GM12801 (cell line): ENCODE measurements around the gene ILF3.

ENCODE experiments used
- TF ChIP-seq, protein P1 (sequence below): IDR thresholded peaks from one replicate; pipeline ENCODE4 v1.5.1; 2011; ENCODE audit warnings: control low read depth; ENCODE audit not compliant: insufficient read length; ENCODE audit errors: extremely low read depth

Gene ILF3

DNA sequence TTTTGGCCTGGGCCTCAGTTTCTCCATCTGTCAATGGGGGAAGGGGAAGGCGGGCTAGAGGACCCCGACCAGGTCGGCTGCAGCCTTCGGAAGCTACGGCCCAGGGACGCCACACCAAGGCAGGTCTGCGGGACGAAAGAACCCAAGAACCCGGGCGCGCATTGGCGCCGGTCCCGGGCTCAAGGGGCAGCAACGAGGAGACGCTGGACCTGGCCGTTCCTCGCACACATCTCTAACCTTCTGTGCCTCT lies 739 bp upstream of the ILF3 start:
- TF ChIP-seq, protein P1, sequence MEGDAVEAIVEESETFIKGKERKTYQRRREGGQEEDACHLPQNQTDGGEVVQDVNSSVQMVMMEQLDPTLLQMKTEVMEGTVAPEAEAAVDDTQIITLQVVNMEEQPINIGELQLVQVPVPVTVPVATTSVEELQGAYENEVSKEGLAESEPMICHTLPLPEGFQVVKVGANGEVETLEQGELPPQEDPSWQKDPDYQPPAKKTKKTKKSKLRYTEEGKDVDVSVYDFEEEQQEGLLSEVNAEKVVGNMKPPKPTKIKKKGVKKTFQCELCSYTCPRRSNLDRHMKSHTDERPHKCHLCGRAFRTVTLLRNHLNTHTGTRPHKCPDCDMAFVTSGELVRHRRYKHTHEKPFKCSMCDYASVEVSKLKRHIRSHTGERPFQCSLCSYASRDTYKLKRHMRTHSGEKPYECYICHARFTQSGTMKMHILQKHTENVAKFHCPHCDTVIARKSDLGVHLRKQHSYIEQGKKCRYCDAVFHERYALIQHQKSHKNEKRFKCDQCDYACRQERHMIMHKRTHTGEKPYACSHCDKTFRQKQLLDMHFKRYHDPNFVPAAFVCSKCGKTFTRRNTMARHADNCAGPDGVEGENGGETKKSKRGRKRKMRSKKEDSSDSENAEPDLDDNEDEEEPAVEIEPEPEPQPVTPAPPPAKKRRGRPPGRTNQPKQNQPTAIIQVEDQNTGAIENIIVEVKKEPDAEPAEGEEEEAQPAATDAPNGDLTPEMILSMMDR = no peak

DNA sequence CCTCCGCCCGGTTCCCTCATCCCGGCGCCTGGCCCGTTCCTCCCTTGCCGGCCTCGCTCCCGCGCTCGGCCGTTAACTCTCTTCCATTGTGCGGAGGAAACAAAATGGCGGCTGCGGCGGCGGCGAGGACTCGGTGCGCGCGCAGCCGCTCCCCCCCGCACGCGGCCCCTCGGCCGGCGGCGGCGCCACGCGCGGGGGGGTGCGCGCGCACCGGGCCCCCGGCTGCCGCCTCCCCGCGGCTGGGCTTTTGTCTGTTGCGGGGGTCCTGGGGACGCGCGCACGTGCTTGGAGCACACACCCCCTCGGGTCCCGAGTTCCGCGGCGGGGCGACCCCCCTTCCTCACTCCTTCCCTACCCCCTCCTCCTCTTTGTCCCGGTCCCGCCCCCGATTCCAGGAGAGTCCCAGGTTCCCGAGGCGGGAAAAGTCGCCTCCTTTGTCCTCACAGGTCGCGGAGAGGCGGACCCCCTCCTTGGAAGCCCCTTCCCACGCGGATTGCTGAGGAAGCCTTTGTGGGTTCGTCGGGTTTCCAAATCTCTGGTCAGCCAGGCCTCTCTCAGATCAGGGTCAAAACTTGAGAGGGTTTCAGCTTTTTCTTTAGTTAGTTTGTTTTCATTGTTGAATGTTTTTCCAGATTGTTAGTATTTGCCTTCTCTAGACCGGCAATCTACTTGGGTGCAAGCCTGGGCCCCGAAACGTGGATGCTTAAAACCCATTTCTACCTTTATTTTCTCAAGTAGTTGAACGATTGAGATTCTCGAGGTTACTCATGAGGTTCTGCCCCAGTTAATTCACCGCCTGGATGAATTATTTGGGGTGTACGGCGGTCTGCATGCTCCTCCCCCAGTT lies 687 bp downstream of the ILF3 start:
- TF ChIP-seq, protein P1 = no peak

DNA sequence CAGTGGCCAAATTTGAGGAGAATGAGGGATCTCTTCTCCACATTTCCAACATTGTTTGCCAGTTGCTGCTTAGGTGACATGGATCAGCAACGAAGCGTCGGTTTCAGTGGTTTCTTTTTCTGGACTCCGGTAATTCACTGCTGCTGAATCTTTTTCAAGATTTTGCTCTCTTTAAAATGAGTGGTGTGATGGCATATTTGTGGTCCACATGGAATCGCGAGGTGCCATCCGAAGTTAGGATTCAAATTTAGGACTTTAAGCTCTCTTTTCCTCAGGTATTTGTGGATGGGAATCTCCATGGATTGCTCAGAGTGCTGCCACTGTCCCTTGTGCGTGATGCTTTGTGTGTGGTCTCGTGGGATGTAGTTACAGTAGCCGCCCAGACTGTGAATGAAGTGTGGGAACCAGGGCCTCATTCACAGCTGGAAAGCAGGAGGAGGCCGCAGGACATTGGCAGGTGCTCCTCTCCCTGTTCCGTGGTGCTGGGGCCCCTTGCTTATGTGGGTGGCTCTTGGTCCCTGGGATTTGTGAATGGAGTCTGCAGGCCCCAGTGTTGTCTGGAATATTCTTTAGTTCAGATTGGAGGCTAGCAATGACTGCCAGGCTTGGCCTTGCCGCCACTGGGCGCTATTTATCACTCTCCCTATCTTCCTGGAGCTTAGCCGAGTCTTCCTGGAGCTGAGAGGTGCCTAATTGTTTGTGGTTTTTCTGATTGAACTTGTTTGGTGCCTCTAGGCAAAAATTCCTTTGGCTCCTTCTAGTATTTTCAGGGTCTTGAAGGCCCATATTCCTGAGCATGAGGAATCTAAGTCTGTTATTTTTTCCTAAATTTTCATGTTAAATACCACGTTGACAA lies 1.5 kb downstream of the ILF3 start:
- TF ChIP-seq, protein P1 = no peak

DNA sequence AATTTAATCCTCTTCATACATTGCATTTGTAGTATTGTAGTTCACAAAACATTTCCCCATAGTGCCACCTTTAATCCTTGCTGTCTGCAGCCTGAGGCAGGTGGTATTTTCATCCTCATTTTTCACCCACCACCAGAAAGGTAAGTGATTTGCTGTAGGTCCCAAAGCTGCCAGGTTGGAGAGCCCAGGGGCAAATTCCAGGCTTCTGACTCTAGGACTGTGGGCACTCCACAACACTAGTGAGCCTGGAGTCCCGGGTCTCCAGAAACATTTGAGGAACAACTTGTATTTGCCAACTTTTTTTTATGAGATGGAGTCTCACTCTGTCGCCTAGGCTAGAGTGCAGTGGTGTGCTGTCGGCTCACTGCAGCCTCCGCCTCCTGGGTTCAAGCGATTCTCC lies 6.2 kb downstream of the ILF3 start:
- TF ChIP-seq, protein P1 = no peak

DNA sequence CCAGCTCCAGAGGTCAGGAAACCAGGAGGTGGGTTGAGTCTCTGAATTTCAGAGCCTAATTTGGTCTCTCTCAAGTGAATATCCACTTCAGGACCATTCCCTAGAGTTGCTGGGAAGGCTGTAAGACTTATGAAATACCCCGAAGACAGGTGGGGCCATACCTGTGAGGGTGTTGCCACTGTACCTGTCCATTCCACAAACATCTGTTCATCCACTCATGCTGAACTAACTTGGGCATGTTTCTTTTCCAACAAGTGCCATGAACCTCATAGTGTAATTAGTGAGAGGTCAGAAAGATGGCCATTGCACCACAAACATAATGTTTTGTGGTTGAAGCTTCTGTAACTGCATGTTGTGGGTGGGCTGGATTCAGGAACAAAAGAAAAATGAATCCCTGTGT lies 7.8 kb downstream of the ILF3 start:
- TF ChIP-seq, protein P1 = no peak

DNA sequence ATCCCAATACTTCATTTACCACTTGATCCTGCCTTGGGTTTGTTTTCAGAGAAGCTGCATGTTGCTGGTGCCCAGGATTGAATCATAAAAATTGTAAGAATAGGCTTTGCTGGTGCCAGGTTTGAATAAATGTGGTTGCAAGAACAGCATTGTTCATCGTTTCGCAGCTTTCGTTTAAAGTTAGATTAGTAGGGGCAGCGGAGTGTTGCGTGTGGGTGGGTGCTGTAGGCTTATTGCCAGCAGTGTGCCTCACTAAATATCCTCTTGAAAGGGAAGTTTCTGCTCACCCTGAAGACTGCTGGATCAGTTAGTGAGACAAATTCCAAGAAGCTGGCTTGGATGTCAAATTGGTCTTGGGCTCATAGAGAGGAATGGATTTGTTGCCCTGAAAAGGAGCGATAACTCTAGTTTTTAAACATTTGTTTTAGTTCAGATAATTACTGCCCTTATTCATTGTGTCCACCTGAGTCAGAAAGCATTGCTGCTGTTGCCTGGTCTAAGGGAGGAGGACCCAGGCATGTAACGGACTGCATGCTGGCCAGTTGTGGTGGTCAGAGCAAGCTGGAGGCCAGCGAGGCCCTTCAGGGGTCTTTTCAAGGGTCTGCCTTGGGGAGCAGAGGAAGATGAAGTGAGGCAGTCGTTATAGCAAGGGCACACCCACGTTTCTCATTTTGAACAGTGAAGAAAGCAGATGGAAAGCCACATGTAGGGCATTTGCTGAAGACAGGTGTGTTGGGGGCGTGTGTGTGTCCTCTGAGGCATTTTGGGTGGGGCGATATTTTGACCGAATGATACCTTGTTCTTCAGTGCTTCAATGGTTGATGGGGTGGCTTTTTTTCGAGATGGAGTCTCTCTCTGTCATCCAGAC lies 8.5 kb downstream of the ILF3 start:
- TF ChIP-seq, protein P1 = no peak

DNA sequence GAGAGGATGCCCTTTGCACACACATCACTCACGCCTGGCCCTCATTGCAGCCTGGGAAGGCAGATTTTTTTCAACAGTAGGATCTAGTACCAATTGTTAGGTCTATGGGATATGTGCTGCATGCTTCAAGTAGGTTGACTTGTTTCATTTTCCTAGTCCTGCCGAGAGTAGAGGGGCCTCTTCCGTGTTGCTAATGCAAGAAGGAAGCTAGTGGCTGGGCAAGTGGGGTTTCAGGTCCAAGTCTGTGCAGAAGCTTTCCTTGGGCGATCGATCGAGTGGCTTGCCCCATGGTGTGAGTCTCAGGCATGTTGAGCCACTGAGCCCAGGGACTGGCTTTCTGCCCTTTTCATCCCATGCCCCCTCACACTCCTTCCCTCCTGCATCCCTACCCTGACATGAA lies 13.7 kb downstream of the ILF3 start:
- TF ChIP-seq, protein P1 = no peak
